GM21390 (cell line): ENCODE results near the gene PRKCZ.
"Not testable (repeated sequence)": the region's sequence is repeated elsewhere in the genome, so short reads cannot be mapped to it uniquely, and the experiment has no call there.

Experiments used
- ATAC-seq: cut with Tn5 transposase; IDR thresholded peaks from one replicate; pipeline ENCODE4 v1.9.1; 2021; ENCODE audit not compliant: unreplicated experiment

The PRKCZ gene

GRCh38 chr1:2147869-2148268 lies 97.7 kb downstream of the PRKCZ start:
- ATAC-seq, result not testable (repeated sequence)

GRCh38 chr1:2148691-2149090 lies 98.5 kb downstream of the PRKCZ start:
- ATAC-seq, result no peak

- no peak for ATAC-seq
Measured at GRCh38 chr1:2150801-2151200, 100.6 kb downstream of the PRKCZ start.

DNA sequence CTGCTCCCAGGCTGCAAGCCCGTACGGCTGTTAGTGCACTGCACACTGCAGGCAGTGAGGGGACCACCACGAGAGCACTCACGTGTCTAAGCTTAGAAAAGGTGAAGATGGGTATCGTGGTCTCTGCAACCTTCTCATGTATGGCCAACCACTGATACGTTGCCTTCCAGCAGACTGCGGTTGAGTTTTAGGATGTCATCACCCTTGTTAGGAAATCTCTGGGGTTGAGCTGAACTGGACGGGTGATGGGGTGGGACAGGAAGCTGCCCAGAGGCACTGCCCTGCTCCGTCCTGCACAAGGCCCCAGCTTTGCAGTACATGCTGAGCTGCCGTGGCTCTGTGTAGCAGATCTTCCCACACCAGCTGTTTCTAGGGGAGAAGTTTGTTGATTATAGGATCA lies 101.0 kb downstream of the PRKCZ start:
- ATAC-seq, result no peak

DNA sequence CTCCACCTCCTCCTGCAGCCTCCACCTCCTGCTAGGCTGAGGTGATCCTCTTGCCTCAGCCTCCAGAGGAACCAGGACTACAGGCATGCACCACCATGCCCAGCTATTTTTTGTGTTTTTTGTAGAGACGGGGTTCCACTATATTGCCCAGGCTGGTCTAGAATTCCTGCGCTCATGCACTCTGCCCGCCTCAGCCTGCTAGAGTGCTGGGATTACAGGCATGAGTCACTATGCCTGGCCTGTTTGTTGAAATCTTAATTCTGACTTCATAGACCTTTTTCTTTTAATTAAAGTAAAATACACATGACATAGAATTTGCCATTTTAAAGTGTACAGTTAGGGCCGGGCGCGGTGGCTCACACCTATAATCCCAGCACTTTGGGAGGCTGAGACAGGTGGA lies 101.7 kb downstream of the PRKCZ start:
- no peak for ATAC-seq

GRCh38 chr1:2152954-2153353 lies 102.7 kb downstream of the PRKCZ start:
- ATAC-seq, result no peak

DNA sequence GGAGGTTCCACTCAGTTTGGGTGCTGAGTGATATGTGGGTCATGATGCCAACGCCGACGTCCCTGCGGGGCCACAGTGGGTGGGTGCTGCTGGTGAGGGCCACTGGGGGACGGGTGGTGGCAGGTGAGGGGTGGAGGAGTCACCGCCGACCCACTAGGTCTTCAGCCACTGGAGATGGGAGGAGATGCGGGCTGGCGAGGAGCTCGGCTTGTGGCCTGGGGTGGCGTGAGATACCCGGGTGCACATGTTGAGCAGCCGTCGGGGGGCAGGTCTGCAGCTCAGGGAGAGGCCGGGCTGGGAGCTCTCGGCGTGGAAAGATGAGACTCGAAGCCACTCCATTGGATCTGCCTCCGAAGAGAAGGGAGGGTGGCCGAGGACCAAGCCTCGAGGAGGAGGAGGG lies 103.8 kb downstream of the PRKCZ start:
- ATAC-seq, result no peak

DNA sequence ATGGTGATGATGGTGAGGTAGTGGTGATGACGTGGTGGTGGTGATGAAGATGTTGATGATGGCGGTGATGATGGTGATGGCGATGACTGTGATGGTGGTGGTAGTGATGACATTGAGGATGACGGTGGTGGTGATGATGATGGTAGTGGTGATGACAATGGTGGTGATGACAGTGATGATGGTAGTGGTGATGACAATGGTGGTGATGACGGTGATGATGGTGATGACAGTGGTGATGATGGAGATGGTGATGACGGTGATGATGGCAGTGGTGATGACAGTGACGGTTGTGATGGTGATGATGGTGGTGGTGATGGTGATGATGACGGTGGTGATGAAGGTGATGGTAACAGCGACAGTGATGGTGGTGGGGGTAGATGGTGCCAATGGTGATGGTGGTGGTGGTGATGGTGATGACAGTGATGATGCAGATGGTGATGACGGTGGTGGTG lies 105.0 kb downstream of the PRKCZ start:
- no peak for ATAC-seq

DNA sequence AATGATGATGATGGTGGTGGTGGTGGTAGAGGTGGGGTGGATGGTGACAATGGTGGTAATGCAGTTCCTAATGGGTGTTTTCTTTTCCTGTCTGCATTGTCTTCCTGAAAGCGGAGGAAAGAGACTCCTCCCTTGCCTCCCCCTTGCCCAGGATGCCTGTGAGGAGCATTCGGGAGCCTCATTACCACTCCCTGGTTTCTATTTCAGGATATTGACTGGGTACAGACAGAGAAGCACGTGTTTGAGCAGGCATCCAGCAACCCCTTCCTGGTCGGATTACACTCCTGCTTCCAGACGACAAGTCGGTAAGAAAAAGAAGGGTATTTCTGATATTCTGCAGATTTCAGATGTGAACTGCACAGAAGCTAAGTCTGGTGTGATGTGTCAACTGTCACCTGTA lies 105.6 kb downstream of the PRKCZ start:
- no peak for ATAC-seq

GRCh38 chr1:2156866-2157265 lies 106.7 kb downstream of the PRKCZ start:
- no peak for ATAC-seq

DNA sequence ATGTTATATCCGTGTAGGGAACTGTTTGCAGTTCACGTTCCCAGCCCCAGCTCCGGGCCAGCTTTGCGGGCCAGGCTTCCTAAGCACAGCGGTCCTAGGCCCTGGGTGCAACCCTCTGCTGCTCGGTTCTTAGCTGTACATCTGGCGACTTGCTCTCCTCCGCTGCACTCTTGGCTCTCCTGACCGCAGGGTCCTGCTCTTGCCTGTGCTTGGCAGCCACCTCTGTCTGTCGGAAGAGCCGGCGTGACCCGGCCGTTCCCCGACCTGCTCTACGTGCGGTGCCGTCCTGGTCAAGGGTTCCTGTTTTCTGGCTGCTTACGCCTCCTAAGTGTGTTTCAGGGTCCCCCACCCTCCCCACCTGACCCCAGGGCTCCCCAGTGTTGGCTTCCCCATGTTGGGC lies 107.6 kb downstream of the PRKCZ start:
- no peak for ATAC-seq

DNA sequence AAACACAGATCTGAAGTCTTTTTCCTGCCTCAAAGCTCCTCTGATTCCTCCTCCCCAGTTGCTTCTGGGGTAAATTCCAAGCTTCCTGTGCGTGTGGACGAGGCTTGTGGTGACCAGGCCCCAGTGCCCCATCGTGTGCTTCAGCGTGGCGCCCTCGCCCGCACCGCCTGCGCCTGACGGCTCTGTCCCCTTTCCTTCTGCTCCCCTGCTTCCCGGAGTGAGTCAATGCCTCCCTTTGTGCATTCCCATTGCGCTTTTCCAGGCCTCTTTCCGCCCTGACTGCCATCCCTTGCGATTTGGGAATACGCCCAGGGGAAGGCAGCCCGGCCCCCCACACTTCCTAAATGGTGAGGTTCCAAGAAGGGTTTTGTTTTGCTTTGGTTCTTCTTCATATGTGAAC lies 108.1 kb downstream of the PRKCZ start:
- ATAC-seq, result no peak

GRCh38 chr1:2159124-2159523 lies 108.9 kb downstream of the PRKCZ start:
- no peak for ATAC-seq

GRCh38 chr1:2160451-2161300 lies 110.5 kb downstream of the PRKCZ start:
- no peak for ATAC-seq

- no peak for ATAC-seq
Measured at GRCh38 chr1:2163205-2163604, 113.0 kb downstream of the PRKCZ start.

DNA sequence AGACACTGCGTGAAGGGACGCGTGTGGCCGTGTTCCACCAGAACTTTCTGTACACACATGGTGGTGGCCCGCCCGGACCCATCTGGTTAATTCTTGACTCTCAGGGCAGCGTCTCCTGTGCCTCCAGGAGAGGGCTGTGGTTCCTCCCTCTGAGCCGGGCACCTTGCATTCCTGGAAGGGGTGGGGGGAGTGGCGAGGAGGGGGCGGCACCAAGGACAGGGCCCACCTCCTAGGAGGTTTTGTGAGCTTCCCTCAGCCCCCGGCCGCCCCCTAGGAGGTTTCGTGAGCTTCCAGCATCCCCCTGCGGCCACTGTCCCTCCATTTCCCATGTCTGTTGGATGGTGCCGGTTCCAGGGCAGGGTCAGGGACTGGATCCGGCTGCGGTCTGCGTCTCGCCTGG lies 115.4 kb downstream of the PRKCZ start:
- ATAC-seq, result no peak

GRCh38 chr1:2166254-2166653 lies 116.0 kb downstream of the PRKCZ start:
- no peak for ATAC-seq

GRCh38 chr1:2166695-2167094 lies 116.5 kb downstream of the PRKCZ start:
- no peak for ATAC-seq

- no peak for ATAC-seq
Measured at GRCh38 chr1:2168090-2168489, 117.9 kb downstream of the PRKCZ start.

DNA sequence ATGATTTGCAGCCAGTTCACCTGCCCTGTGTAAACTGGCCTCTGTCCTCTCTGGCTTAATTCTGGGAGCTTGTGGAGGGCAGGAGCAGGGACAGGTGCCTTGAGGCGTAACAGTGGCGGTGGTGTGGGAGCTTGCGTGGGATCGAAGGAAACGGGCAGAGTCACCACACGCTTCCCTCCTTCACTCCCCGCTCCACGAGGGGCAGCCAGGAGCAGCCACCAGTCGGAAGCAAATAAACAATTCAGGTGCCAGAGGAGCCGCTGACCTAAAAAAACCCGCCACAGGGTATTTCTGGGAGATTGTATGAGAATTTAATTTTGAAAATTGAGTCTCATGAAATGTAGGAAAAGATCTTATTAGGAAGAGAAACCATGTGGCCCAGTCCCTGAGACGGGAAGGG lies 118.3 kb downstream of the PRKCZ start:
- no peak for ATAC-seq

- no peak for ATAC-seq
Measured at GRCh38 chr1:2169200-2169836, 119.1 kb downstream of the PRKCZ start.

DNA sequence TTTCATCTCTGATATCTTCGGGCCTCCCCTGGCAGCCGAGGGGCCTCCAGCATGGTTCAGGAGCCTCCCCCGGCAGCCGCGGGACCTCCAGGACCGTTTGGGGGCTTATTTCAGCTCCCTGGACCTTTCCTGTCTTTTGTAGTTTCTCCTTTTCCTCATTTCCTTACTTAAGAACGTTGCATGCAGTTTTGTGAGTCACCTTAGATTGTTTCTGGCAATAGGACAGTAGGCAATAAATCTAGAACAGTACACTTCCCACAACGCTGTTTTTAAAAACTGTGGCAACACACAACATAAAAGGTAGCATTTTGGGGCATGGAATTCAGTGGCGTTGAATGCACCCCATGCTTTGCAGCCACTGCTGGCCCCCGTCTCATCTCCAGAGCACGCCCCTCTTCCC lies 120.0 kb downstream of the PRKCZ start:
- no peak for ATAC-seq

- no peak for ATAC-seq
Measured at GRCh38 chr1:2172012-2172411, 121.8 kb downstream of the PRKCZ start.
